ENCODE results near the gene SLC34A1.

SLC34A1 gene

GRCh38 chr5:177363565-177363964 is 20.7 kb upstream of the SLC34A1 start:
- H3K4me2 ChIP-seq (ENCODE audit: low read length) = peak overlapping the region; percentile 55
- H4K8ac ChIP-seq (ENCODE audit: low read depth, low read length) = no peak overlapping the region
- no peaks in the 10 kb centered on the region for H3K79me1 ChIP-seq (ENCODE audit: low read length)
- peak overlapping the region; percentile 43 for H3K56ac ChIP-seq (ENCODE audit: low read length)
- H3K9ac ChIP-seq (ENCODE audit: low read length) = no peak overlapping the region
- no peak overlapping the region for H4K5ac ChIP-seq (ENCODE audit: low read length)
- H2BK15ac ChIP-seq (replicated peaks; ENCODE audit: low read depth) = no peak overlapping the region
- H2AK5ac ChIP-seq (ENCODE audit: low read length) = no peak overlapping the region
- H3K27ac ChIP-seq (ENCODE audit: low read depth, low read length) = no peak overlapping the region
- H3K23ac ChIP-seq (ENCODE audit: low read length) = no peak overlapping the region
- H3K18ac ChIP-seq (ENCODE audit: low read length) = no peak overlapping the region
- H2BK5ac ChIP-seq (ENCODE audit: low read length) = no peak overlapping the region
- no peaks in the 10 kb centered on the region for H3K36me3 ChIP-seq (ENCODE audit: control insufficient read depth, insufficient read depth, low read length)
- H2BK120ac ChIP-seq (ENCODE audit: low read depth, low read length) = no peak overlapping the region
- no CpG with 5 or more reads among the region's 10 CpGs for WGBS (ENCODE audit: extremely low coverage, insufficient coverage, low lambda C conversion rate)
- no peak for DNase-seq
- H3K4me1 ChIP-seq (ENCODE audit: control insufficient read depth, low read depth, low read length) = peaks cover 6% of the 10 kb centered on the region
- no peaks in the 10 kb centered on the region for H3K79me2 ChIP-seq (ENCODE audit: control insufficient read depth, insufficient read depth, low read length)
- no peak overlapping the region for H3K4me3 ChIP-seq (ENCODE audit: low read length)
- H3K4ac ChIP-seq (ENCODE audit: low read depth, low read length) = no peak overlapping the region
- no peaks in the 10 kb centered on the region for H3K27me3 ChIP-seq (ENCODE audit: insufficient read depth, low read length, poor library complexity)

DNA sequence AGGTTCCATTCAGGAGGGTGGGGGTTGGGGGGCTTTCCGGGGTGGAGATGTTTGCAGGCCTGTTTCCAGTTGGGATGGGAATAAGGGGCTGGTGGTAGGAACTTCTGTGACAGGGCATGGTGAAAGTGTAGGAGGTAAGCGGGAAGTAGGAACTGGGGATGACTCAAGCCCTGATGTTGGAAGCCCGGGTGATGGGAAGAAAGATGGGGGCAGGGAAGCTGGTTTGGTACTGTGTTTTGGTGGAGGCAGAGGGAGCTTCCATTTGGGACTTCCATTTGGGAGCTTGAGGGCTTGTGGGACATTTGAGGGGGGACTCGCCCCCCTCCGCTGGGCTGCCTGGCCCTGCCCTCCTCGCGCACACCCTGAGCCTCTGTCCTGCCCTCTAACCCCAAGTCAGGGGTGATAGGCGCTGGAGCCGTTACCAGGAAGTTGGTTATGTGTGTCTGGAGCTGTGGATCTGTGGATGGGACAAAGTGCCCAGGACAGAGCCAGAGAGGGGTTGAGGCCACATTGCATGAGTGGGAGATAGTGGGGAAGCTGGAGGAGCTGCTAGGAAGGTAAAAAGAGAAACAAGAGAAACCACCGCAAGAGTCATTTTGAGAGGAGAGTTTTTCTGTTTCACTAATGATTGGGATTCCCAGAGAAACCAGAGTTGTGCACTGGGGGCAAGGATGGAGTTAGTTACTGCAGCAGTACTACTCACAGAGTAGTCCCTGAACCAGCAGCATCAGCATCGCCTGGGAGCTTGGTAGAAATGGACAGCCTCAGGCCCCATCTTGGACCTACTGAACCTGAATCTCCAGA is 19.9 kb upstream of the SLC34A1 start:
- Histone ChIP-seq H3K27me3 (ENCODE audit: insufficient read depth, low read length, poor library complexity) (no peaks in the 10 kb centered on the region), H3K4me2 (ENCODE audit: low read length) (no peak overlapping the region), H2BK5ac (ENCODE audit: low read length) (no peak overlapping the region), H3K56ac (ENCODE audit: low read length) (no peak overlapping the region), H2BK15ac (replicated peaks; ENCODE audit: low read depth) (no peak overlapping the region), H4K5ac (ENCODE audit: low read length) (no peak overlapping the region), H3K18ac (ENCODE audit: low read length) (no peak overlapping the region), H3K27ac (ENCODE audit: low read depth, low read length) (no peak overlapping the region), H3K4me1 (ENCODE audit: control insufficient read depth, low read depth, low read length) (peaks cover 6% of the 10 kb centered on the region), H2BK120ac (ENCODE audit: low read depth, low read length) (no peak overlapping the region), H3K36me3 (ENCODE audit: control insufficient read depth, insufficient read depth, low read length) (no peaks in the 10 kb centered on the region), H2AK5ac (ENCODE audit: low read length) (no peak overlapping the region), H3K4ac (ENCODE audit: low read depth, low read length) (no peak overlapping the region), H3K79me1 (ENCODE audit: low read length) (no peaks in the 10 kb centered on the region), H4K8ac (ENCODE audit: low read depth, low read length) (no peak overlapping the region), H3K79me2 (ENCODE audit: control insufficient read depth, insufficient read depth, low read length) (no peaks in the 10 kb centered on the region), H3K4me3 (ENCODE audit: low read length) (no peak overlapping the region), H3K9ac (ENCODE audit: low read length) (no peak overlapping the region), H3K23ac (ENCODE audit: low read length) (no peak overlapping the region)
- WGBS (ENCODE audit: extremely low coverage, insufficient coverage, low lambda C conversion rate) = no CpG with 5 or more reads among the region's 11 CpGs
- DNase-seq = no peak

- Histone ChIP-seq H3K56ac (ENCODE audit: low read length) (peak overlapping the region; percentile 97), H3K27ac (ENCODE audit: low read depth, low read length) (peak overlapping the region; percentile 18), H3K18ac (ENCODE audit: low read length) (no peak overlapping the region), H3K23ac (ENCODE audit: low read length) (peak overlapping the region; percentile 83), H3K79me1 (ENCODE audit: low read length) (no peaks in the 10 kb centered on the region), H4K5ac (ENCODE audit: low read length) (no peak overlapping the region), H2BK120ac (ENCODE audit: low read depth, low read length) (no peak overlapping the region), H3K79me2 (ENCODE audit: control insufficient read depth, insufficient read depth, low read length) (no peaks in the 10 kb centered on the region), H3K9ac (ENCODE audit: low read length) (peak overlapping the region; percentile 90), H2BK5ac (ENCODE audit: low read length) (peak overlapping the region; percentile 25), H4K8ac (ENCODE audit: low read depth, low read length) (no peak overlapping the region), H3K4me2 (ENCODE audit: low read length) (peak overlapping the region; percentile 45), H2BK15ac (replicated peaks; ENCODE audit: low read depth) (no peak overlapping the region), H3K4ac (ENCODE audit: low read depth, low read length) (no peak overlapping the region), H2AK5ac (ENCODE audit: low read length) (peak overlapping the region; percentile 45), H3K4me3 (ENCODE audit: low read length) (no peak overlapping the region), H3K4me1 (ENCODE audit: control insufficient read depth, low read depth, low read length) (peaks cover 9% of the 10 kb centered on the region), H3K36me3 (ENCODE audit: control insufficient read depth, insufficient read depth, low read length) (no peaks in the 10 kb centered on the region), H3K27me3 (ENCODE audit: insufficient read depth, low read length, poor library complexity) (no peaks in the 10 kb centered on the region)
- no peak for DNase-seq
- WGBS (ENCODE audit: extremely low coverage, insufficient coverage, low lambda C conversion rate) = no CpG with 5 or more reads among the region's 14 CpGs
Observed at GRCh38 chr5:177365845-177366527, 18.2 kb upstream of the SLC34A1 start.

DNA sequence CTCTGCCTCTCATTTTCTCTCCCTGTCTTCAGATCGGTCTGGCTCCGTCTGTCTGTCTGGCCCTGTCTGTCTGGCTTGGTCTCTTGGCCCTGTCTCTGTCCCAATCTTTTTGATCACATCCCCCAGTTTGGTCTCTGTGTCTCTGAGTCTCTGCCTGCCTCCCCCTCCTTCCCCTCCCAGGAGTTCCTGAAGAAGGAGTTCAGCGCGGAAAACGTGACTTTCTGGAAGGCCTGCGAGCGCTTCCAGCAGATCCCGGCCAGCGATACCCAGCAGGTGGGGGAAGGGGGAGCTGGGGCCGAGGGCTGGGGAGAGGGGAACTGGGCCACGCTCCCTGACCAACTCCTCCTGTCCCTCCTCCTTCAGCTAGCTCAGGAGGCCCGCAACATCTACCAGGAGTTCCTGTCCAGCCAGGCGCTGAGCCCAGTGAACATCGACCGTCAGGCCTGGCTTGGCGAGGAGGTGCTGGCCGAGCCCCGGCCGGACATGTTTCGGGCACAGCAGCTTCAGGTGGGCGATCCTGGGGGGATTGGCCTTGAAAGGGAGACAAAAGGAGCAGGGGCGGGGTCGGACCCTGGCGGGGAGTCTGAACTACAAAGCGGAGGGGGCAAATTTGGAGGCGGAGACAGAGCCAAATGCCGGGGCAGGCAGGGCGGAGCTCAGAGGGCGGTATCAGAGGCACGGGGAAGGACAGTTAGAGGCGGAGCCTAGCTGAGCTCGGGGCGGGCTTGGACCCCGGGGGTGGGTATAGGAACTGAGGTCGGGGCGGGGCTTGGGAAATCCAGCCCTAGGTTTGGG is 17.5 kb upstream of the SLC34A1 start:
- H3K36me3 ChIP-seq (ENCODE audit: control insufficient read depth, insufficient read depth, low read length) = no peaks in the 10 kb centered on the region
- no peak overlapping the region for H2BK120ac ChIP-seq (ENCODE audit: low read depth, low read length)
- H3K27ac ChIP-seq (ENCODE audit: low read depth, low read length) = peak overlapping the region; percentile 18
- H3K79me2 ChIP-seq (ENCODE audit: control insufficient read depth, insufficient read depth, low read length) = no peaks in the 10 kb centered on the region
- H3K18ac ChIP-seq (ENCODE audit: low read length) = peak overlapping the region; percentile 34
- peak overlapping the region; percentile 97 for H3K56ac ChIP-seq (ENCODE audit: low read length)
- peak overlapping the region; percentile 43 for H3K4me3 ChIP-seq (ENCODE audit: low read length)
- H3K4me2 ChIP-seq (ENCODE audit: low read length) = peak overlapping the region; percentile 85
- H4K5ac ChIP-seq (ENCODE audit: low read length) = no peak overlapping the region
- peak; percentile 96 for DNase-seq
- no peak overlapping the region for H2BK15ac ChIP-seq (replicated peaks; ENCODE audit: low read depth)
- WGBS (ENCODE audit: extremely low coverage, insufficient coverage, low lambda C conversion rate) = no CpG with 5 or more reads among the region's 36 CpGs
- H4K8ac ChIP-seq (ENCODE audit: low read depth, low read length) = no peak overlapping the region
- peak overlapping the region; percentile 83 for H3K23ac ChIP-seq (ENCODE audit: low read length)
- H3K4me1 ChIP-seq (ENCODE audit: control insufficient read depth, low read depth, low read length) = peaks cover 12% of the 10 kb centered on the region
- H3K79me1 ChIP-seq (ENCODE audit: low read length) = no peaks in the 10 kb centered on the region
- peak overlapping the region; percentile 35 for H2BK5ac ChIP-seq (ENCODE audit: low read length)
- peak overlapping the region; percentile 45 for H2AK5ac ChIP-seq (ENCODE audit: low read length)
- H3K9ac ChIP-seq (ENCODE audit: low read length) = peak overlapping the region; percentile 90
- H3K27me3 ChIP-seq (ENCODE audit: insufficient read depth, low read length, poor library complexity) = no peaks in the 10 kb centered on the region
- peak overlapping the region; percentile 4 for H3K4ac ChIP-seq (ENCODE audit: low read depth, low read length)

DNA sequence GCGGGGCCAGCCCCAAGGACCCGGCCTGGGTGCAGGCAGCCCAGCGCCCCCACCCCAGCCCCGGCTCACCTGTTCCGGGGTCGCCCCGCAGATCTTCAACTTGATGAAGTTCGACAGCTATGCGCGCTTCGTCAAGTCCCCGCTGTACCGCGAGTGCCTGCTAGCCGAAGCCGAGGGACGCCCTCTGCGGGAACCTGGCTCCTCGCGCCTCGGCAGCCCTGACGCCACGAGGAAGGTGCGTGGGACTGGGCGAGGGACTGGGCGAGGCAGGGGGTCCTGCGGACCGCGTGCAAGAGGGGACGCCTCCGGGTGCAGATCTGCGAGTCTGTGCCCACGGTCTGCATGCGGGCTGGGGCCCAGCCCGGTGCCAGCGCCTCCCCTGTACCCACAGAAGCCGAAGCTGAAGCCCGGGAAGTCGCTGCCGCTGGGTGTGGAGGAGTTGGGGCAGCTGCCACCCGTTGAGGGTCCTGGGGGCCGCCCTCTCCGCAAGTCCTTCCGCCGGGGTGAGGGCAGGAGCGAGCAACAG is 16.8 kb upstream of the SLC34A1 start:
- Histone ChIP-seq H3K36me3 (ENCODE audit: control insufficient read depth, insufficient read depth, low read length) (no peaks in the 10 kb centered on the region), H4K5ac (ENCODE audit: low read length) (no peak overlapping the region), H3K18ac (ENCODE audit: low read length) (no peak overlapping the region), H3K23ac (ENCODE audit: low read length) (no peak overlapping the region), H3K79me1 (ENCODE audit: low read length) (no peaks in the 10 kb centered on the region), H3K9ac (ENCODE audit: low read length) (peak overlapping the region; percentile 62), H3K56ac (ENCODE audit: low read length) (peak overlapping the region; percentile 81), H3K4me2 (ENCODE audit: low read length) (peak overlapping the region; percentile 60), H2AK5ac (ENCODE audit: low read length) (no peak overlapping the region), H3K4me1 (ENCODE audit: control insufficient read depth, low read depth, low read length) (peaks cover 12% of the 10 kb centered on the region), H2BK120ac (ENCODE audit: low read depth, low read length) (no peak overlapping the region), H3K27me3 (ENCODE audit: insufficient read depth, low read length, poor library complexity) (no peaks in the 10 kb centered on the region), H3K4ac (ENCODE audit: low read depth, low read length) (no peak overlapping the region), H2BK15ac (replicated peaks; ENCODE audit: low read depth) (no peak overlapping the region), H3K4me3 (ENCODE audit: low read length) (peak overlapping the region; percentile 24), H3K79me2 (ENCODE audit: control insufficient read depth, insufficient read depth, low read length) (no peaks in the 10 kb centered on the region), H2BK5ac (ENCODE audit: low read length) (no peak overlapping the region), H3K27ac (ENCODE audit: low read depth, low read length) (no peak overlapping the region), H4K8ac (ENCODE audit: low read depth, low read length) (no peak overlapping the region)
- DNase-seq = no peak
- no CpG with 5 or more reads among the region's 46 CpGs for WGBS (ENCODE audit: extremely low coverage, insufficient coverage, low lambda C conversion rate)

Data from mesendoderm (in vitro differentiated cells).